Endodermal cell (in vitro differentiated cells): ENCODE data around the gene RPS15. TPM values are rescaled to one million over a fixed set of nuclear protein-coding genes. Genes with fewer than 3 reads are reported as not detected.

Source experiments
- DNase-seq: peaks from one replicate; pipeline ENCODE4 v3.0.0-alpha.2; 2017
- H3K27ac ChIP-seq: 2 replicates; pipeline ENCODE4 v1.5.1; 2013; ENCODE audit warnings: mild to moderate bottlenecking, low read depth, low read length, moderate library complexity
- H3K27me3 ChIP-seq: 2 replicates; pipeline ENCODE4 v1.6.1; 2013; ENCODE audit warnings: mild to moderate bottlenecking, low read length, moderate library complexity; ENCODE audit not compliant: insufficient read depth, control insufficient read depth, poor library complexity, severe bottlenecking
- H3K36me3 ChIP-seq: 2 replicates; pipeline ENCODE4 v1.7.0; 2013; ENCODE audit warnings: mild to moderate bottlenecking, low read length, moderate library complexity; ENCODE audit not compliant: control insufficient read depth, insufficient read depth
- H3K4me1 ChIP-seq: one replicate; pipeline ENCODE4 v1.7.0; 2013; ENCODE audit warnings: low read length; ENCODE audit not compliant: control insufficient read depth, insufficient read depth
- H3K4me3 ChIP-seq: 2 replicates; pipeline ENCODE4 v1.5.1; 2013; ENCODE audit warnings: mild to moderate bottlenecking, low read length, moderate library complexity
- H3K9ac ChIP-seq: 2 replicates; pipeline ENCODE4 v1.6.1; 2013; ENCODE audit warnings: mild to moderate bottlenecking, low read length, moderate library complexity; ENCODE audit not compliant: poor library complexity, severe bottlenecking; ENCODE audit errors: extremely low read depth
- H3K9me3 ChIP-seq: 2 replicates; pipeline ENCODE4 v1.6.1; 2013; ENCODE audit warnings: mild to moderate bottlenecking, low read length, moderate library complexity; ENCODE audit not compliant: control insufficient read depth
- H3K27ac Mint-ChIP-seq: 2 replicates; pipeline ENCODE4 v1.8.0; 2020; ENCODE audit warnings: mixed read lengths
- H3K27me3 Mint-ChIP-seq: 2 replicates; pipeline ENCODE4 v1.8.0; 2021; ENCODE audit warnings: mild to moderate bottlenecking, mixed read lengths; ENCODE audit not compliant: insufficient read depth
- H3K36me3 Mint-ChIP-seq: 2 replicates; pipeline ENCODE4 v1.8.0; 2020; ENCODE audit warnings: low read depth, mixed read lengths
- H3K4me1 Mint-ChIP-seq: 2 replicates; pipeline ENCODE4 v1.8.0; 2020; ENCODE audit warnings: mixed read lengths
- H3K4me3 Mint-ChIP-seq: 2 replicates; pipeline ENCODE4 v1.8.0; 2020; ENCODE audit warnings: mild to moderate bottlenecking, moderate library complexity, mixed read lengths
- H3K9me3 Mint-ChIP-seq: 2 replicates; pipeline ENCODE4 v1.8.0; 2020; ENCODE audit warnings: mild to moderate bottlenecking, mixed read lengths
- WGBS, 2 experiments: methylation state at CpG; one replicate each; pipeline versions ENCODE4 v1.1.5 to v1.1.7; 2013; ENCODE audit warnings: missing lambda C conversion rate in 2 of 2, mixed read lengths in 1 of 2; ENCODE audit not compliant: insufficient coverage in 1 of 2, insufficient read length in 1 of 2; 5-methylcytosine and 5-hydroxymethylcytosine counted together
- total RNA-seq, 2 donors: library from RNA; stranded (reverse); fragmentation: NEBNext Ultra II Directional in 1 of 2; extraction: Animal tissue kit (Norgen Biotek cat#: 25700) in 1 of 2; gene quantifications; 2 replicates in 1 of 2; 3 replicates in 1 of 2; pipeline ENCODE4 v1.2.1, GENCODE V29; 2021
- TF ChIP-seq, protein P1 (sequence below): fragments of 200-600 bp; sonication (generic); conservative IDR thresholded peaks from 2 replicates; pipeline ENCODE4 v1.5.0; 2021; ENCODE audit warnings: antibody characterized with exemption, mild to moderate bottlenecking

The RPS15 gene
- total RNA-seq, 2 donors from 2014 or later = 1,298 to 1,321 TPM

DNA sequence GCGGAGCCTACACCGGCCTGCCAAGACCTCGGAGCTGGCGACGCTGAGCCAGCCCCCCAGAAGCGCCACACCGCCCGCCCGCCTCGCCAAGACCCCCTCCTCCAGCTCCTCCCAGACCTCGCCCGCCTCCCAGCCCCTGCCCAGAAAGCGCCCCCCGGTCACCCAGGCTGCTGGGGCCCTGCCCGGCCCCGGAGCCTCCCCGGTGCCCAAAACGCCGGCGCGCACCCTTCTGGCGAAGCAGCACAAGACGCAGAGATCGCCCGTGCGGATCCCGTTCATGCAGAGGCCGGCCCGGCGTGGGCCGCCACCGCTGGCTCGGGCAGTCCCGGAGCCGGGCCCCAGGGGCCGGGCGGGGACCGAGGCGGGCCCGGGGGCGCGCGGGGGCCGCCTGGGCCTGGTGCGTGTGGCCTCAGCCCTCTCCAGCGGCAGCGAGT, 30.6 kb downstream of the RPS15 start:
- H3K27ac Mint-ChIP-seq = no peak overlapping the region
- Histone ChIP-seq H3K4me3 (no peak overlapping the region), H3K27ac (no peak overlapping the region), H3K9me3 (no peaks in the 10 kb centered on the region), H3K27me3 (peaks cover 94% of the 10 kb centered on the region), H3K9ac (no peak overlapping the region), H3K4me1 (peaks cover 12% of the 10 kb centered on the region), H3K36me3 (no peaks in the 10 kb centered on the region)
- no peaks in the 10 kb centered on the region for H3K9me3 Mint-ChIP-seq
- H3K4me3 Mint-ChIP-seq = no peak overlapping the region
- no peaks in the 10 kb centered on the region for H3K36me3 Mint-ChIP-seq
- H3K4me1 Mint-ChIP-seq = no peaks in the 10 kb centered on the region
- peaks cover 70% of the 10 kb centered on the region for H3K27me3 Mint-ChIP-seq
- 4 to 8% methylated on average over 9 to 47 of the region's 47 CpGs for WGBS, 2 experiments
- TF ChIP-seq, protein P1, sequence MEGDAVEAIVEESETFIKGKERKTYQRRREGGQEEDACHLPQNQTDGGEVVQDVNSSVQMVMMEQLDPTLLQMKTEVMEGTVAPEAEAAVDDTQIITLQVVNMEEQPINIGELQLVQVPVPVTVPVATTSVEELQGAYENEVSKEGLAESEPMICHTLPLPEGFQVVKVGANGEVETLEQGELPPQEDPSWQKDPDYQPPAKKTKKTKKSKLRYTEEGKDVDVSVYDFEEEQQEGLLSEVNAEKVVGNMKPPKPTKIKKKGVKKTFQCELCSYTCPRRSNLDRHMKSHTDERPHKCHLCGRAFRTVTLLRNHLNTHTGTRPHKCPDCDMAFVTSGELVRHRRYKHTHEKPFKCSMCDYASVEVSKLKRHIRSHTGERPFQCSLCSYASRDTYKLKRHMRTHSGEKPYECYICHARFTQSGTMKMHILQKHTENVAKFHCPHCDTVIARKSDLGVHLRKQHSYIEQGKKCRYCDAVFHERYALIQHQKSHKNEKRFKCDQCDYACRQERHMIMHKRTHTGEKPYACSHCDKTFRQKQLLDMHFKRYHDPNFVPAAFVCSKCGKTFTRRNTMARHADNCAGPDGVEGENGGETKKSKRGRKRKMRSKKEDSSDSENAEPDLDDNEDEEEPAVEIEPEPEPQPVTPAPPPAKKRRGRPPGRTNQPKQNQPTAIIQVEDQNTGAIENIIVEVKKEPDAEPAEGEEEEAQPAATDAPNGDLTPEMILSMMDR = no peak
- DNase-seq = peak; percentile 88

DNA sequence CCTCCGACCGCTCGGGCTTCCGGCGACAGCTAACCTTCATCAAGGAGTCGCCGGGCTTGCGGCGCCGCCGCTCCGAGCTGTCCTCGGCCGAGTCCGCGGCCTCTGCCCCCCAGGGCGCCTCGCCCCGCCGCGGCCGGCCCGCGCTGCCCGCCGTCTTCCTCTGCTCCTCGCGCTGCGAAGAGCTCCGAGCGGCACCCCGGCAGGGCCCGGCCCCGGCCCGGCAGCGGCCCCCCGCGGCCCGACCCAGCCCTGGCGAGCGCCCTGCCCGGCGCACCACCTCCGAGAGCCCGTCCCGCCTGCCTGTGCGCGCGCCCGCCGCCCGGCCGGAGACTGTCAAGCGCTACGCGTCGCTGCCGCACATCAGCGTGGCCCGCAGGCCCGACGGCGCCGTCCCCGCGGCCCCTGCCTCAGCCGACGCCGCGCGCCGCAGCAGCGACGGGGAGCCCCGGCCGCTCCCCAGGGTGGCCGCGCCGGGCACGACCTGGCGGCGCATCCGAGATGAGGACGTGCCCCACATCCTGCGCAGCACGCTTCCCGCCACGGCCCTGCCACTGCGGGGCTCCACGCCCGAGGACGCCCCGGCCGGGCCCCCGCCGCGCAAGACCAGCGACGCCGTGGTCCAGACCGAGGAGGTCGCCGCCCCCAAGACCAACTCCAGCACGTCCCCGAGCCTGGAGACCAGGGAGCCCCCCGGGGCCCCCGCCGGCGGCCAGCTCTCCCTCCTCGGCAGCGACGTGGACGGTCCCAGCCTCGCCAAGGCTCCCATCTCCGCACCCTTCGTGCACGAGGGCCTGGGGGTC, 31.3 kb downstream of the RPS15 start:
- H3K4me3 Mint-ChIP-seq = peak overlapping the region; percentile 41
- Histone ChIP-seq H3K4me1 (peaks cover 12% of the 10 kb centered on the region), H3K27me3 (peaks cover 87% of the 10 kb centered on the region), H3K4me3 (no peak overlapping the region), H3K9me3 (no peaks in the 10 kb centered on the region), H3K9ac (no peak overlapping the region), H3K36me3 (no peaks in the 10 kb centered on the region), H3K27ac (no peak overlapping the region)
- H3K4me1 Mint-ChIP-seq = no peaks in the 10 kb centered on the region
- no peaks in the 10 kb centered on the region for H3K36me3 Mint-ChIP-seq
- TF ChIP-seq, protein P1 = no peak
- peaks cover 66% of the 10 kb centered on the region for H3K27me3 Mint-ChIP-seq
- H3K27ac Mint-ChIP-seq = no peak overlapping the region
- DNase-seq = peak; percentile 78
- 9 to 19% methylated on average over 26 to 117 of the region's 117 CpGs for WGBS, 2 experiments
- no peaks in the 10 kb centered on the region for H3K9me3 Mint-ChIP-seq

DNA sequence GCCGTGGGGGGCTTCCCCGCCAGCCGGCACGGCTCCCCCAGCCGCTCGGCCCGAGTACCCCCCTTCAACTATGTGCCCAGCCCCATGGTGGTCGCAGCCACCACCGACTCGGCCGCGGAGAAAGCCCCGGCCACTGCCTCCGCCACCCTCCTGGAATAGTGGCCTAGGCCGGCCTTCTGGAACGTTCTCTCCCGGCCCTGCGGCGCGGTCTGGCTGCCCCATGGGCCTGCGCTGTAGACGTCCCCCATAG, 31.8 kb downstream of the RPS15 start:
- Histone ChIP-seq H3K4me3 (peak overlapping the region; percentile 68), H3K27me3 (peaks cover 82% of the 10 kb centered on the region), H3K9ac (no peak overlapping the region), H3K27ac (no peak overlapping the region), H3K36me3 (peaks cover 4% of the 10 kb centered on the region), H3K4me1 (peaks cover 12% of the 10 kb centered on the region), H3K9me3 (no peaks in the 10 kb centered on the region)
- H3K36me3 Mint-ChIP-seq = no peaks in the 10 kb centered on the region
- DNase-seq = no peak
- H3K27ac Mint-ChIP-seq = no peak overlapping the region
- WGBS, 2 experiments = 2 to 11% methylated on average over 7 to 22 of the region's 22 CpGs
- H3K4me1 Mint-ChIP-seq = no peaks in the 10 kb centered on the region
- TF ChIP-seq, protein P1 = no peak
- H3K4me3 Mint-ChIP-seq = peak overlapping the region; percentile 41
- no peaks in the 10 kb centered on the region for H3K9me3 Mint-ChIP-seq
- H3K27me3 Mint-ChIP-seq = peaks cover 62% of the 10 kb centered on the region
